HG02840 (cell line): ENCODE measurements around the gene CORO2B.

Experiments used
- ATAC-seq: cut with Tn5 transposase; IDR thresholded peaks from one replicate; pipeline ENCODE4 v1.9.1; 2021; ENCODE audit warnings: mild to moderate bottlenecking, moderate library complexity, moderate number of reproducible peaks; ENCODE audit not compliant: unreplicated experiment, low FRiP score

Gene CORO2B

GRCh38 chr15:68713874-68714273 lies 135.1 kb downstream of the CORO2B start:
- ATAC-seq = no peak

- ATAC-seq = no peak
Observed at GRCh38 chr15:68715111-68715510, 136.3 kb downstream of the CORO2B start.

- no peak for ATAC-seq
Observed at GRCh38 chr15:68717951-68718350, 139.2 kb downstream of the CORO2B start.

GRCh38 chr15:68718468-68718867 lies 139.7 kb downstream of the CORO2B start:
- no peak for ATAC-seq

GRCh38 chr15:68719051-68719450 lies 140.3 kb downstream of the CORO2B start:
- no peak for ATAC-seq

GRCh38 chr15:68719672-68720071 lies 140.9 kb downstream of the CORO2B start:
- no peak for ATAC-seq

- ATAC-seq = no peak
Observed at GRCh38 chr15:68721886-68722285, 143.1 kb downstream of the CORO2B start.

GRCh38 chr15:68725736-68726135 lies 146.9 kb downstream of the CORO2B start:
- no peak for ATAC-seq

GRCh38 chr15:68726246-68726645 lies 147.5 kb downstream of the CORO2B start:
- ATAC-seq = no peak

- ATAC-seq = no peak
Observed at GRCh38 chr15:68729789-68730411, 151.1 kb downstream of the CORO2B start.

GRCh38 chr15:68730471-68730919 lies 151.7 kb downstream of the CORO2B start:
- no peak for ATAC-seq

GRCh38 chr15:68730976-68731897 lies 152.4 kb downstream of the CORO2B start:
- ATAC-seq = no peak

GRCh38 chr15:68732451-68732850 lies 153.7 kb downstream of the CORO2B start:
- no peak for ATAC-seq

- no peak for ATAC-seq
Observed at GRCh38 chr15:68733666-68734065, 154.9 kb downstream of the CORO2B start.

- ATAC-seq = no peak
Observed at GRCh38 chr15:68734352-68734751, 155.6 kb downstream of the CORO2B start.

- ATAC-seq = no peak
Observed at GRCh38 chr15:68734881-68735280, 156.1 kb downstream of the CORO2B start.

- no peak for ATAC-seq
Observed at GRCh38 chr15:68735610-68736009, 156.8 kb downstream of the CORO2B start.

- no peak for ATAC-seq
Observed at GRCh38 chr15:68739390-68740080, 160.7 kb downstream of the CORO2B start.

- ATAC-seq = no peak
Observed at GRCh38 chr15:68743256-68743655, 164.5 kb downstream of the CORO2B start.

GRCh38 chr15:68749365-68749764 lies 170.6 kb downstream of the CORO2B start:
- no peak for ATAC-seq

- no peak for ATAC-seq
Observed at GRCh38 chr15:68749793-68750192, 171.0 kb downstream of the CORO2B start.
